WERI-Rb-1 (cell line): ENCODE data around the gene PITPNB.

ENCODE experiments used
- DNase-seq: peaks from one replicate; pipeline ENCODE4 v3.0.0-alpha.2; 2020
- H3K27ac ChIP-seq: fragments of 250-450 bp; sonication (Bioruptor Pico); 2 replicates; pipeline ENCODE4 v1.5.1; 2020; ENCODE audit warnings: mild to moderate bottlenecking, moderate library complexity
- H3K27me3 ChIP-seq: fragments of 250-450 bp; sonication (Bioruptor Pico); 2 replicates; pipeline ENCODE4 v1.5.1; 2021; ENCODE audit warnings: mild to moderate bottlenecking, low read depth, moderate library complexity; ENCODE audit not compliant: insufficient read depth, severe bottlenecking
- H3K36me3 ChIP-seq: fragments of 250-450 bp; sonication (Bioruptor Pico); 2 replicates; pipeline ENCODE4 v1.5.1; 2020; ENCODE audit warnings: mild to moderate bottlenecking, moderate library complexity
- H3K4me3 ChIP-seq: 2 replicates; pipeline ENCODE4 v1.5.1; 2011; ENCODE audit warnings: low read depth, mild to moderate bottlenecking, control low read depth, low read length
- H3K9me3 ChIP-seq: fragments of 250-450 bp; sonication (Bioruptor Pico); 2 replicates; pipeline ENCODE4 v1.5.1; 2021; ENCODE audit warnings: mild to moderate bottlenecking, moderate library complexity; ENCODE audit not compliant: severe bottlenecking
- CTCF ChIP-seq: IDR thresholded peaks from 2 replicates; pipeline ENCODE4 v1.5.1; 2011; ENCODE audit warnings: low read depth, mild to moderate bottlenecking, control low read depth, inconsistent platforms, low read length

Gene PITPNB

GRCh38 chr22:27805841-27806240 lies 113.2 kb downstream of the PITPNB start:
- no peaks in the 10 kb centered on the region for H3K36me3 ChIP-seq
- no peak overlapping the region for H3K27ac ChIP-seq
- no peaks in the 10 kb centered on the region for H3K27me3 ChIP-seq
- DNase-seq = no peak
- no peaks in the 10 kb centered on the region for H3K9me3 ChIP-seq
- no peak overlapping the region for H3K4me3 ChIP-seq
- TF ChIP-seq CTCF = no peak

DNA sequence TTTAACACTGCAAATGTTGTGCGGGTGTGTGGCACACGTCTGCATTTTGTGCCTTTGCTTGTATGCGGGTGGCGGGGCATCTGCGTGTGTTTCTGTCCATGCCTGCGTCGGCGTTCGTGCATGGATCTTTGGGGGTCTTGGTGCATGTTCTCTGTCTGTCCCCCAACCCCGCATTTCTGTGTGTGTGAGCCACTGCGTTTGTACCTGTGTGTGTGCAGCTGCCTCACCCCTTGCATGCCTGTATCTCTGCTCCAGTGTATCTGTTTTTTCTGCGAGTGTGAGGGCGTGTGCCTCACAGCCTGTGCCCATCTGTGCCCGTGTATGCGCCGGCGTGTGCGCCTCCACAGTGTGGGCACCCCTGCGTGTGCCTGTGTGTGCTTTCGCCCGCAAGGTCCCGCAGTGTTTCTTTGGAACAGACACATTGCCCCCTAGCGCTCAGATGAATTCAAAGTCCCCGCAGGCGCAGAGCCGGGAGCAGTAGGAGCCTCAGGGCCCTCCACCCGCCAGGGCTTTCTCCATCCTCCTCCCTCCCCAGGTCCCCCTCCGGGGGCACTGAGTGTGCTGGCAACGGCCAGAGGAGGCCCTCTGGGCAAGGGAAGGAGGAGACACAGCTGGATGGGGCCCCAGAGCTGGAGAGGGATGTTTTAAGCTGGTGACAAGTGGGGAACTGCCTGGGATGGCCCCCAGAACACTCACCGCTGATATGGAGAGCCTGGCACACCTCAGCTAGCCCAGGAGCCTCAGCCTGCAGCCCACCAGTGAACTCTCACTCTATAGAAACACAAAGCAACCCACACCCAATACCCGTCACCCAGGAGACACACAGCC lies 114.4 kb downstream of the PITPNB start:
- no peak overlapping the region for H3K4me3 ChIP-seq
- peak; percentile 72 for TF ChIP-seq CTCF
- peak; percentile 77 for DNase-seq
- no peaks in the 10 kb centered on the region for H3K36me3 ChIP-seq
- peaks cover 2% of the 10 kb centered on the region for H3K27me3 ChIP-seq
- no peak overlapping the region for H3K27ac ChIP-seq
- H3K9me3 ChIP-seq = no peaks in the 10 kb centered on the region

GRCh38 chr22:27803841-27804415 lies 115.1 kb downstream of the PITPNB start:
- no peaks in the 10 kb centered on the region for H3K9me3 ChIP-seq
- no peak for DNase-seq
- no peak overlapping the region for H3K4me3 ChIP-seq
- peaks cover 2% of the 10 kb centered on the region for H3K27me3 ChIP-seq
- no peak overlapping the region for H3K27ac ChIP-seq
- TF ChIP-seq CTCF = no peak
- no peaks in the 10 kb centered on the region for H3K36me3 ChIP-seq

DNA sequence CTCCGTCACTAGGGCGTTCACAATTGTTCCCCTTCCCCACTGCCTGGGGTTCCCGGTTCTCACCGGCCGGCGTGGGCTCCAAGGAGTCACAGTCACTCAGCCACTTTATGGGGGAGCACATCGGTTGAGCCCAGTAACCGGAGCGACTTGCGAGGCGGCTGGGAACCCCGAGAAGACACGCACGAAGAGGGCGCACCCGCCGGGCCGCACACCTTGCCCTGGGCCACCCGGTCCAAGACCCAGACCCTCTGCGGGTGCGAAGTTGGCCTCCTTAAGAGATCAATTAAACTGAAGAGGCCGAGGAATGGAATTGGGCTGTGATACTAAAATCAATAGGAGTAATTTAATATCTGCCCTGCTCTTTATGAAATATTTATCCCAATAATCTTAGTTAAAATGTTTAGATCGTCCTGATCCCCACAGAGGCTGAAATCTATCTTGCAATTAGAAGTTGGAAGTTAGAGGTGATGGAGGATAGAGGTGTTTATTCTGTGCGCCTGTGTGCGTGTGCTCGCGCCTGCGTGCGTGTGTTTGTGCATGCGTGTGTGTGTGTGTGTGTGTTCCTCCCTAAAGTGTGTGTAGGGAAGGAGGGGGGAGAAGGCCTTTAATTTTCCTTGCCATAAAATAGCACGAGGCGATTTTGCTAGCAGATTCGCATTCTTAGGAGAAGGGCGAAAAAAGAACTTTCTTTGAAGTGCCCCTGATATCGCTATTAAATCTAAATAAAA lies 116.5 kb downstream of the PITPNB start:
- H3K36me3 ChIP-seq = no peaks in the 10 kb centered on the region
- DNase-seq = no peak
- no peak for TF ChIP-seq CTCF
- H3K27me3 ChIP-seq = peaks cover 2% of the 10 kb centered on the region
- no peak overlapping the region for H3K4me3 ChIP-seq
- H3K27ac ChIP-seq = no peak overlapping the region
- no peaks in the 10 kb centered on the region for H3K9me3 ChIP-seq
